ENCODE data around the gene SLC6A6. TPM values are rescaled to one million over a fixed set of nuclear protein-coding genes. Genes with fewer than 3 reads are reported as not detected.
A peak's percentile ranks its signal among the peaks of the same experiment; 100 is the strongest.

The SLC6A6 gene
- polyA plus RNA-seq, 1 of the 3 experiments (the other 2 are of a cell fraction), result 19.1 TPM

- POLR2A ChIA-PET, result no interaction called here
- no peak for DNase-seq
These were observed 57.4 kb downstream of the SLC6A6 start for GRCh38 chr3:14459787-14460186.

More at GRCh38 chr3:14459787-14460186, 57.4 kb downstream of the SLC6A6 start:
- Histone ChIP-seq H3K36me3 (replicated peaks in 1 of 2; ENCODE audit: control insufficient read depth in 1 of 2, insufficient read depth in 2 of 2, low read length in 1 of 2) (peaks cover 19 to 24% of the 10 kb centered on the region in 2 experiments), H3K4me3 (ENCODE audit: low read depth in 2 of 2, low read length in 1 of 2) (no peak overlapping the region), H3K9me3 (no peaks in the 10 kb centered on the region), H3K4me2 (peak overlapping the region; percentile 9; the same call in 1 of the 2 replicates), H3K27ac (ENCODE audit: low read depth in 2 of 2, low read length in 1 of 2) (peak overlapping the region in 1 of 2 experiments; percentile 76; a peak in 2 of 4 replicates), H3K9me2 (no peaks in the 10 kb centered on the region), H3K27me3 (ENCODE audit: insufficient read depth) (no peaks in the 10 kb centered on the region), H3F3A (replicated peaks; ENCODE audit: insufficient read depth) (peaks cover 6% of the 10 kb centered on the region), H3K79me2 (ENCODE audit: insufficient read depth) (no peaks in the 10 kb centered on the region), H3K4me1 (ENCODE audit: control insufficient read depth in 1 of 2, insufficient read depth in 2 of 2, low read depth in 1 of 2, low read length in 1 of 2) (peaks cover 9 to 17% of the 10 kb centered on the region in 2 experiments; a peak in 3 of 4 replicates), H3K9ac (no peak overlapping the region), H2AFZ (ENCODE audit: low read depth) (no peak overlapping the region), H4K20me1 (ENCODE audit: insufficient read depth) (no peaks in the 10 kb centered on the region)
- TF ChIP-seq GATA2 (CRISPR knock-in tag; IDR thresholded peaks at IDR 0.05) (no peak), REST (IDR thresholded peaks at IDR 0.05; ENCODE audit: low read depth, low read length) (no peak), FOXM1 (IDR thresholded peaks at IDR 0.05; ENCODE audit: low read depth) (no peak), MAX (IDR thresholded peaks at IDR 0.05; ENCODE audit: low read depth) (no peak), RFX5 (IDR thresholded peaks at IDR 0.05; ENCODE audit: low read length) (no peak), MXI1 (IDR thresholded peaks at IDR 0.05; ENCODE audit: low read depth, low read length) (no peak), USF2 (IDR thresholded peaks at IDR 0.05; ENCODE audit: borderline replicate concordance, low read depth, low read length) (no peak), CHD2 (IDR thresholded peaks at IDR 0.05; ENCODE audit: low read length, partially characterized antibody) (no peak), FOSL2 (IDR thresholded peaks at IDR 0.05; ENCODE audit: borderline replicate concordance, low read depth) (no peak), EP300 (IDR thresholded peaks at IDR 0.05; ENCODE audit: borderline replicate concordance in 1 of 2, low read depth in 1 of 2, low read length in 1 of 2) (no peak), SMC3 (IDR thresholded peaks at IDR 0.05; ENCODE audit: low read depth, low read length) (no peak), SIN3A (IDR thresholded peaks at IDR 0.05; ENCODE audit: borderline replicate concordance, low read depth, low read length) (no peak), TAF1 (IDR thresholded peaks at IDR 0.05; ENCODE audit: borderline replicate concordance, low read depth, low read length) (no peak), RAD21 (IDR thresholded peaks at IDR 0.05; ENCODE audit: low read length) (no peak)
- CTCF ChIA-PET, result interaction anchor here (0.9 to 8.0 kb wide), 5 partner anchors 14 to 257 kb away, joined by 3 to 82 read pairs (median 13); no protein-coding TSS in a partner anchor
- WGBS (ENCODE audit: low lambda C conversion rate), result 84% methylated on average over 3 of the region's 3 CpGs

Data from SK-N-SH (cell line).